AG10803 (cell line): ENCODE results near the gene KCNAB1.
A peak's percentile ranks its signal among the peaks of the same experiment; 100 is the strongest.

Experiments used
- DNase-seq: peaks from one replicate; pipeline ENCODE4 v3.0.0; 2010; ENCODE audit warnings: low read depth
- H3K4me3 ChIP-seq: 2 replicates; pipeline ENCODE4 v1.5.1; 2011; ENCODE audit warnings: mild to moderate bottlenecking, low read length, control low read depth
- TF ChIP-seq, protein P1 (sequence below): conservative IDR thresholded peaks from 2 replicates; pipeline ENCODE4 v1.5.1; 2011; ENCODE audit warnings: mild to moderate bottlenecking, low read length, control low read depth, inconsistent platforms

KCNAB1 gene

DNA sequence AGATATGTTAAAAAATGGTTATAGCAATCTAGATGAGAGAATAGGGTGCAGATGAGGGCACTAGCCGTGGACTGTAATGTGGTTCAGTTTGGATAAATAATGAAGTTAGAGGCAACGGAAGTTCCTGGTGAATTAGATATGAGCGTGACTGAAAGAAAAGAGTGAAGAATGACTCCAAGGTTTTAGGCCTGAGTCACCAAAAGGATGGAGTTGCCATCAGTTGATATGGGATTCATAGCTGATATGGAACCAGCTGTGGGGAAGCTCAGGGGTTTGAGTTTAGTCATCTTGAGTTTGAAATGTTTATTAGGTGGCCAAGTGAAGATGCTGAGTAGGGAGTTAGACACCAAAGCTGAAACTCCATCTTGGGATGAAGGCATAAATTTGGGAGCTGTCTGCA, 368.4 kb downstream of the KCNAB1 start:
- H3K4me3 ChIP-seq: no peak overlapping the region
- peak; percentile 35 for DNase-seq
- TF ChIP-seq, protein P1, sequence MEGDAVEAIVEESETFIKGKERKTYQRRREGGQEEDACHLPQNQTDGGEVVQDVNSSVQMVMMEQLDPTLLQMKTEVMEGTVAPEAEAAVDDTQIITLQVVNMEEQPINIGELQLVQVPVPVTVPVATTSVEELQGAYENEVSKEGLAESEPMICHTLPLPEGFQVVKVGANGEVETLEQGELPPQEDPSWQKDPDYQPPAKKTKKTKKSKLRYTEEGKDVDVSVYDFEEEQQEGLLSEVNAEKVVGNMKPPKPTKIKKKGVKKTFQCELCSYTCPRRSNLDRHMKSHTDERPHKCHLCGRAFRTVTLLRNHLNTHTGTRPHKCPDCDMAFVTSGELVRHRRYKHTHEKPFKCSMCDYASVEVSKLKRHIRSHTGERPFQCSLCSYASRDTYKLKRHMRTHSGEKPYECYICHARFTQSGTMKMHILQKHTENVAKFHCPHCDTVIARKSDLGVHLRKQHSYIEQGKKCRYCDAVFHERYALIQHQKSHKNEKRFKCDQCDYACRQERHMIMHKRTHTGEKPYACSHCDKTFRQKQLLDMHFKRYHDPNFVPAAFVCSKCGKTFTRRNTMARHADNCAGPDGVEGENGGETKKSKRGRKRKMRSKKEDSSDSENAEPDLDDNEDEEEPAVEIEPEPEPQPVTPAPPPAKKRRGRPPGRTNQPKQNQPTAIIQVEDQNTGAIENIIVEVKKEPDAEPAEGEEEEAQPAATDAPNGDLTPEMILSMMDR: no peak

DNA sequence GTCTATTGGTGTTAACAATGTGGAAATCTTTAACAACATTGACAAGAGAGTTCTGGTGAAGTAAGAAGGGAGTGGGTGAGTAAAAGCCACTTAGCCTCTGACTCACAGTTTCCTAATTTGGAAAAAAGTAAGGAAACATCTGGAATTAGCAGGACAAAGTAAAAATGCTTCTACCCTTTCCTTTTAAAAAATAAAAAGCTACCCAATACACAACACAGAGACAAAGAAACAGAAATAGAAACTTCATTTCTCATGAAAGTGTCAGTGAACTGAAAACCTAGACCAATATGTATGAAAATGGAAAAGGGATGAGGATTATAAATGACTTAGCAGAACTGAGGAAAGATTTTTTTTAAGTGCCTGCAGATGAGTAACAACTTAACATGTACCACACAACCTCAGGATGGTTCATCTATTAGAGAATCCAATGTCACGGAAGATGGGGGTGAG, 369.1 kb downstream of the KCNAB1 start:
- DNase-seq: peak; percentile 71
- TF ChIP-seq, protein P1: no peak
- no peak overlapping the region for H3K4me3 ChIP-seq

DNA sequence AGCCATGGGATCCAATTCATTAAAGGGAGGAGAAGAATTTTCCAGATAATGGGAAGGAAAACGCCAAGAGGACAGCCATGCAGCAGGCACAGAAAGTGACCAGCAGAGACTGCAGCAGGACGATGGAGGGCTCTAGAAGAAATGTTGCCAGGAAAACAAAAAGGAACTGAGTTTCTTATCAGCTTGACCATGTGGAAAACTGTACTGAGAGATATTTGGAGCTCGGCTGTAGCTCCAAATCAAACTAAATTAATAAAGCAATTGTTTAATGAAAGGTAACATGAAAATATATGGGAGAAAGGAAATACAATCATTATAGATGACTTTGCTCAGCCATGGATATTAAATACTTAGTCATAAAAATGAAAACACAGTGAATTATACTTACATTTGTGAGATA, 370.8 kb downstream of the KCNAB1 start:
- no peak overlapping the region for H3K4me3 ChIP-seq
- DNase-seq: no peak
- TF ChIP-seq, protein P1: no peak

DNA sequence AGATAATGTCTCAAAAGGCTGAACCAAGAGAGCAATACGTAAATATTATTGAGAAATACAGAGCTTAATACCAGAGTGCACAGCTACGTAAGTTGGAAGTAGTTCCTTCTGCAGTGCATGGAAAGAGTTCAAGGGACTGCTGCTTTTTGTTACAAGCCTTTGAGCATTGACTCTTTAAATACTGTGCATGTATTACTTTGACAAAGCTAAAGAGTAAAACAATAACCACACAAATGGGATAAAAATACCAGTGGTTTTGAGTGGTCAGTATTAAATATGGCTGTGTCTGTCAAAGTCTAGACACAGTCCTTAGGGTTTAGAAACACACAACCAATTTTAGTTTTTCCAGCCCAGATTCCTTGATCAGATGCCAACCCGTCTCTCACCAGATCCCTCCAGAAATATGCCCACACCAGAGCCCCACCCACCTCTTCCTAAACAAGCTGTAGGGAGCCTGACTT, 372.5 kb downstream of the KCNAB1 start:
- TF ChIP-seq, protein P1: no peak
- H3K4me3 ChIP-seq: no peak overlapping the region
- peak; percentile 87 for DNase-seq

DNA sequence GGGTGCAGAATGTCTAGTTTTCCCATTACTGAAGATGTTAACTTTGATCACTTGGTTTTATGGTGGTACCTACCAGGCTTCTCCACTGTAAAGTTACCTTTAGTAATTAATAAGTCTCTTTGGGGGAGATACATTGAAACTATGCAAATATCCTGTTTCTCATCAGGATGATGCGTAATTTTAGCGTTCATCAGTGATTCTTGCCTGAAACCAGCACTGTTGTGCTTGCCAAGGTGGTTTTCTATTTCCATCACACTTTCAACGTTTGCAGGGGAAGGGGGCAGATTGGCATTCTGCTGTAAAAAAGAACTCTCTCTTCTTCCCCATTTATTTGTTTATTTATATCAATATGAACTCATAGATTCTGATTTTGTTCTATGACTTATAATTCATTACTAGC, 373.5 kb downstream of the KCNAB1 start:
- TF ChIP-seq, protein P1: no peak
- no peak for DNase-seq
- H3K4me3 ChIP-seq: no peak overlapping the region

DNA sequence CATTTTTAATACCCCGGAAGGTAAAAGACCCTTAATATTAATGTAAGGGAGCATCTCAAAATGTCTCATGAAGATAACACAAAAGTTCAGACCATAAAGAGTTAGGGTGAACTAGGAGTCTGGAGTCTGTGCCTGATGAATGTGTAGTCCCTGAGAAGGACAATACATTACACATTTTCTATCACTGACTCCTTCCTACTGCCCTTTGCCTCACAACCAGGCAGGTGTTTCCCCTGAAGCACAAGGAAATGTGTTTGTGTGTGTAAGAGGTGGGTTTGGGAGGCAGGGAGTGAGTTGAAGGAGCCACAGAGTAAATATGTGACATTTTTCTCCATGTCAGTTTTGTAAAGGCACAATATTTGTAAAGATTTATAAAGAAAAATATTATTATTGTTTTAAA, 375.4 kb downstream of the KCNAB1 start:
- no peak overlapping the region for H3K4me3 ChIP-seq
- DNase-seq: no peak
- TF ChIP-seq, protein P1: no peak

DNA sequence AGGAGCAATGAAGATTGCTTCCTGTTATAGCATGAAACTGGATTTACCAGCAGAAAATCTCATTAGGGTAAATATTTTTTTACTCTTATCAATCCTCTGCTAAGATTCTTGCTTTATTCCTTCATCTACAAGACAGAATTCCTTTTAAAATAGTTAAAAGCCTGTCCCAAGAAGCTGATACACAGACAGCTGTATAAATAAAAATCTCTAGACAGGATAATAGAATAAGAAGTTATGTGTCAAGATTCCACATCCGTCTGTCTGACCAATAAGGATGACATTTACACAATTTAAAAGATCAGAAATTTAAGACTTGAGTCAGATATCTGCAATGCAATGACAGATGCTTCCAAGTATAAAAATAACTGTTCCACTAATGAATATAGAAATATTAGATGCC, 376.9 kb downstream of the KCNAB1 start:
- peak; percentile 61 for DNase-seq
- no peak overlapping the region for H3K4me3 ChIP-seq
- TF ChIP-seq, protein P1: no peak
